Small intestine (tissue), 7 donors: Measurements from ENCODE around the gene SCAMP3. TPM values are rescaled to one million over a fixed set of nuclear protein-coding genes. Genes with fewer than 3 reads are reported as not detected.

ENCODE experiments used
- DNase-seq, 2 donors: peaks; one replicate each; pipeline versions ENCODE4 v3.0.0 to v3.0.0-alpha.2; 2013
- FAIRE-seq: peaks from 2 replicates; lab custom pipeline; 2012; peaks lifted over from hg19 to GRCh38; lab: Jason Lieb, UNC
- H3K27ac ChIP-seq, 3 donors: one replicate each; pipeline ENCODE4 v1.5.1; 2013; ENCODE audit warnings: low read length in 2 of 3, mild to moderate bottlenecking in 2 of 3, control low read depth in 1 of 3, inconsistent platforms in 1 of 3, low read depth in 1 of 3, moderate library complexity in 1 of 3
- H3K27me3 ChIP-seq, 3 donors: one replicate each; pipeline ENCODE4 v1.6.1; 2013; ENCODE audit warnings: low read length in 3 of 3, inconsistent platforms in 1 of 3; ENCODE audit not compliant: control insufficient read depth in 3 of 3, insufficient read depth in 3 of 3
- H3K36me3 ChIP-seq, 3 donors: one replicate each; pipeline ENCODE4 v1.6.1; 2013; ENCODE audit warnings: low read length in 3 of 3, inconsistent platforms in 1 of 3, low read depth in 1 of 3, mild to moderate bottlenecking in 1 of 3, moderate library complexity in 1 of 3; ENCODE audit not compliant: control insufficient read depth in 3 of 3, insufficient read depth in 2 of 3
- H3K4me1 ChIP-seq, 3 donors: one replicate each; pipeline ENCODE4 v1.6.1; 2013; ENCODE audit warnings: low read length in 2 of 3, inconsistent platforms in 1 of 3, low read depth in 1 of 3, mild to moderate bottlenecking in 1 of 3, moderate library complexity in 1 of 3; ENCODE audit not compliant: control insufficient read depth in 3 of 3, insufficient read depth in 2 of 3
- H3K4me3 ChIP-seq, 3 donors: one replicate each; pipeline ENCODE4 v1.5.1; 2013; ENCODE audit warnings: low read length in 3 of 3, control low read depth in 1 of 3, inconsistent platforms in 1 of 3, low read depth in 1 of 3, mild to moderate bottlenecking in 1 of 3, moderate library complexity in 1 of 3
- H3K9me3 ChIP-seq, 2 donors: one replicate each; pipeline ENCODE4 v1.6.1; 2013; ENCODE audit warnings: low read depth in 1 of 2, low read length in 1 of 2; ENCODE audit not compliant: control insufficient read depth in 2 of 2, insufficient read depth in 1 of 2
- WGBS, 3 donors: extraction: QIAGEN DNeasy Blood & Tissue Kit; methylation state at CpG; one replicate each; pipeline ENCODE4 v1.1.7; 2013; 5-methylcytosine and 5-hydroxymethylcytosine counted together
- polyA plus RNA-seq, 4 donors: library from polyadenylated mRNA; stranded (reverse) in 3 of 4; unstranded in 1 of 4; fragments of 200-250 nt in 3 of 4; fragments of 120-200 nt in 1 of 4; gene quantifications; one replicate each; pipeline versions ENCODE4 v1.2.1 to v1.2.3, GENCODE V29; 2013
- donor health status: healthy with polysubstance abuse.
- donor health status: control.
- donor health status: control.
- donor health status: Bipolar disorder and iron deficiency.
- donor health status: healthy.

SCAMP3 gene
- polyA plus RNA-seq, 4 donors = 32.7 to 61.8 (median 53.8) TPM

GRCh38 chr1:155272466-155273342 is 10.5 kb upstream of the SCAMP3 start:
- peaks cover 20 to 32% (median 23%) of the 10 kb centered on the region in 3 donors for H3K36me3 ChIP-seq
- FAIRE-seq (no peak), DNase-seq (peak in 1 of 2 donors; percentile 83)
- H3K9me3 ChIP-seq = no peaks in the 10 kb centered on the region
- H3K27ac ChIP-seq = peak overlapping the region; percentile 82 to 93 (median 91)
- peaks cover 0 to 8% (median 4%) of the 10 kb centered on the region in 3 donors for H3K4me1 ChIP-seq
- H3K27me3 ChIP-seq = no peaks in the 10 kb centered on the region
- 1 to 4% (median 2%) methylated on average over 33 to 44 of the region's 44 CpGs for WGBS, 3 donors
- H3K4me3 ChIP-seq = peak overlapping the region; percentile 76 to 88 (median 81)

GRCh38 chr1:155269381-155269780 is 7.2 kb upstream of the SCAMP3 start:
- 95 to 96% (median 95%) methylated on average over 21 of the region's 21 CpGs for WGBS, 3 donors
- peaks cover 0 to 8% (median 4%) of the 10 kb centered on the region in 3 donors for H3K4me1 ChIP-seq
- no peak for DNase-seq

GRCh38 chr1:155268630-155269029 is 6.5 kb upstream of the SCAMP3 start:
- Histone ChIP-seq H3K27ac (no peak overlapping the region), H3K4me1 (peaks cover 0 to 8% (median 4%) of the 10 kb centered on the region in 3 donors), H3K9me3 (no peaks in the 10 kb centered on the region), H3K4me3 (no peak overlapping the region), H3K27me3 (no peaks in the 10 kb centered on the region), H3K36me3 (peaks cover 25 to 63% (median 39%) of the 10 kb centered on the region in 3 donors)
- FAIRE-seq (no peak), DNase-seq (no peak)
- 92 to 96% (median 95%) methylated on average over 21 of the region's 21 CpGs for WGBS, 3 donors

More at GRCh38 chr1:155269381-155269780, 7.2 kb upstream of the SCAMP3 start:
- no peaks in the 10 kb centered on the region for H3K9me3 ChIP-seq
- no peak overlapping the region for H3K4me3 ChIP-seq
- no peak for FAIRE-seq
- H3K27ac ChIP-seq = no peak overlapping the region
- H3K36me3 ChIP-seq = peaks cover 25 to 55% (median 36%) of the 10 kb centered on the region in 3 donors
- H3K27me3 ChIP-seq = no peaks in the 10 kb centered on the region

GRCh38 chr1:155267373-155267772 is 5.2 kb upstream of the SCAMP3 start:
- Histone ChIP-seq H3K27me3 (no peaks in the 10 kb centered on the region), H3K27ac (no peak overlapping the region), H3K4me3 (no peak overlapping the region), H3K9me3 (no peaks in the 10 kb centered on the region), H3K36me3 (peaks cover 27 to 71% (median 40%) of the 10 kb centered on the region in 3 donors), H3K4me1 (peaks cover 0 to 11% (median 8%) of the 10 kb centered on the region in 3 donors)
- no peak for DNase-seq
- no peak for FAIRE-seq
- WGBS, 3 donors = 97 to 98% (median 98%) methylated on average over 2 of the region's 2 CpGs

- peaks cover 27 to 71% (median 40%) of the 10 kb centered on the region in 3 donors for H3K36me3 ChIP-seq
These were observed 4.4 kb upstream of the SCAMP3 start for GRCh38 chr1:155266553-155266952.

GRCh38 chr1:155263067-155263466 is 907 bp upstream of the SCAMP3 start:
- no peak overlapping the region for H3K4me3 ChIP-seq
- peak overlapping the region in 1 of 3 donors; percentile 8 for H3K27ac ChIP-seq
- FAIRE-seq = no peak
- H3K27me3 ChIP-seq = no peaks in the 10 kb centered on the region
- peaks cover 15 to 61% (median 18%) of the 10 kb centered on the region in 3 donors for H3K36me3 ChIP-seq
- DNase-seq = no peak
- peaks cover 0 to 12% (median 9%) of the 10 kb centered on the region in 3 donors for H3K4me1 ChIP-seq
- no peaks in the 10 kb centered on the region for H3K9me3 ChIP-seq
- 87 to 89% (median 89%) methylated on average over 11 of the region's 11 CpGs for WGBS, 3 donors

More at GRCh38 chr1:155266553-155266952, 4.4 kb upstream of the SCAMP3 start:
- no peak overlapping the region for H3K27ac ChIP-seq
- FAIRE-seq (no peak), DNase-seq (no peak)
- H3K4me3 ChIP-seq = no peak overlapping the region
- H3K4me1 ChIP-seq = peaks cover 0 to 5% (median 5%) of the 10 kb centered on the region in 3 donors
- WGBS, 3 donors = 75 to 86% (median 80%) methylated on average over 6 of the region's 6 CpGs
- no peaks in the 10 kb centered on the region for H3K27me3 ChIP-seq
- H3K9me3 ChIP-seq = no peaks in the 10 kb centered on the region

- FAIRE-seq (no peak), DNase-seq (no peak)
- H3K4me1 ChIP-seq = peaks cover 0 to 12% (median 9%) of the 10 kb centered on the region in 3 donors
- peak overlapping the region; percentile 59 to 76 (median 75) for H3K4me3 ChIP-seq
- H3K27me3 ChIP-seq = no peaks in the 10 kb centered on the region
- H3K36me3 ChIP-seq = peaks cover 9 to 58% (median 10%) of the 10 kb centered on the region in 3 donors
- WGBS, 3 donors = 0 to 1% (median 0%) methylated on average over 9 of the region's 9 CpGs
- no peaks in the 10 kb centered on the region for H3K9me3 ChIP-seq
- H3K27ac ChIP-seq = peak overlapping the region; percentile 69 to 81 (median 70)
These were observed 688 bp downstream of the SCAMP3 start for GRCh38 chr1:155261493-155261851.

- no peak overlapping the region for H3K4me3 ChIP-seq
- no peak for DNase-seq
- 91 to 94% (median 93%) methylated on average over 5 of the region's 5 CpGs for WGBS, 3 donors
These were observed 1.9 kb downstream of the SCAMP3 start for GRCh38 chr1:155260276-155260675.

More at GRCh38 chr1:155260276-155260675, 1.9 kb downstream of the SCAMP3 start:
- H3K27me3 ChIP-seq = no peaks in the 10 kb centered on the region
- FAIRE-seq = no peak
- H3K9me3 ChIP-seq = no peaks in the 10 kb centered on the region
- peaks cover 0 to 18% (median 9%) of the 10 kb centered on the region in 3 donors for H3K4me1 ChIP-seq
- peaks cover 9 to 58% (median 9%) of the 10 kb centered on the region in 3 donors for H3K36me3 ChIP-seq
- no peak overlapping the region for H3K27ac ChIP-seq
